ENCODE measurements around the gene ELFN1.

Gene ELFN1

DNA sequence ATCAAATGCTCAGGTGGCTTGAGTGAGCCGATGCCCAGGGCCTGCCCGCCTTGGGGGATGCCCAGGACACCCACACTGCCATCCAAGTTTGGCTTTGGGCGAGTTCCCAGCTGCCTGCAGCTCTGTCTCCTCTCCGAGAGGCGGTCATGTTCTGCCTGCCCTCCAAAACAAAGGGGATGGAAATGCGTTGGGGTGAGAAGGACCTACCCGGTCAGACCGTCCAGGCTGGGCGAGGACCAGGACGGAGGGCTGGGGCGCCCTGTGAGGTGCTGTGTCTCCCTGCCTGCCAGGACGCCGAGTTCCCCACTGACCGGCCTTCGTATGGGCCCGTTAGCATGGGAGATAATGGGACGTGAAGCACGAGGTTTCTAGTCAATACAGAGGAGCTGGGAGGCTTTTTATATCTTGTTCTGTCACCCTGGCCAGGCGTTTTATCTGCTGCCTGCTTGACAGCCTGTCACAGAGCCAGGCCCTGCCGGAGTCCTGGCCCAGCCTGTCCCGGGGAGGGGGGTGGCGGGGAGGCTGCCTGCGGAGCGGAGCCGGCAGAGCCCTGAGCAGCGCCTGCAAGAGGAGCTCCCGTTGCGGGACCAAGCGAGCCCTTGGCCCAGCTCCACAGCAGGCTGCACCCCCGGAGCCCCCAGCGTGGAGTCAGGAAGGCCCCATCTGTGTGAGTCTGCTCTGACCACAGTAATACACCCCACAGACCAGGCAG lies 22.0 kb upstream of the ELFN1 start:
- TF ChIP-seq, protein P1, sequence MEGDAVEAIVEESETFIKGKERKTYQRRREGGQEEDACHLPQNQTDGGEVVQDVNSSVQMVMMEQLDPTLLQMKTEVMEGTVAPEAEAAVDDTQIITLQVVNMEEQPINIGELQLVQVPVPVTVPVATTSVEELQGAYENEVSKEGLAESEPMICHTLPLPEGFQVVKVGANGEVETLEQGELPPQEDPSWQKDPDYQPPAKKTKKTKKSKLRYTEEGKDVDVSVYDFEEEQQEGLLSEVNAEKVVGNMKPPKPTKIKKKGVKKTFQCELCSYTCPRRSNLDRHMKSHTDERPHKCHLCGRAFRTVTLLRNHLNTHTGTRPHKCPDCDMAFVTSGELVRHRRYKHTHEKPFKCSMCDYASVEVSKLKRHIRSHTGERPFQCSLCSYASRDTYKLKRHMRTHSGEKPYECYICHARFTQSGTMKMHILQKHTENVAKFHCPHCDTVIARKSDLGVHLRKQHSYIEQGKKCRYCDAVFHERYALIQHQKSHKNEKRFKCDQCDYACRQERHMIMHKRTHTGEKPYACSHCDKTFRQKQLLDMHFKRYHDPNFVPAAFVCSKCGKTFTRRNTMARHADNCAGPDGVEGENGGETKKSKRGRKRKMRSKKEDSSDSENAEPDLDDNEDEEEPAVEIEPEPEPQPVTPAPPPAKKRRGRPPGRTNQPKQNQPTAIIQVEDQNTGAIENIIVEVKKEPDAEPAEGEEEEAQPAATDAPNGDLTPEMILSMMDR (IDR thresholded peaks at IDR 0.05; ENCODE audit: low read depth, low read length): no peak
- no peak overlapping the region for H3K4me3 ChIP-seq (ENCODE audit: low read depth, low read length)

DNA sequence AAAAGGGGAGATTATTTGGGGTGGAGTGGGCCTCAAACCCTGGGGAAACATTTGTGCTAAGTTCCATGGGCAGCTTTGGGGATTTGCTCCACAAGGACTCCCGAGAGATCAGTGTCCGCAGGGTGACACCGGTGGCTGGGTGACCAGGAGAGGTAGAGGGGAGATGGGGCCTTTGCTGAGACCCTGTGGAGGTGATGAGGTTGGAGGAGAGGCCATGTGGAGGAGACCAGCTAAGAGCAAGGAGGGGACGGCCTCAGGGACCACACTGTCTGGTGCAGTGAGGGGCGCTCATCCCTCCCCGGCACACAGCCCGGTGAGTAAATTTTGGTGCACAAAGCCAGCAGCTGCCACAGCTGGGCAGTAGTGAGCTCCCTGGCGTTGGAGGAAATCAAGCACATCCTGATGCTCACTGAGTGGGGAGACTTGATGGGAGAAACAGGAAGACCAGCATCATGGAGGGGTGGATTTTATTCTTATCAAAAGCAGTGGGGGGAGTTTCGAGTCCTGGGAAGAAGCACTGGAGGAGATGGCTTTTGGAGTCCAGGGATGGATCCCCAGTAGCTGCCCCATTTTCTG lies 20.2 kb upstream of the ELFN1 start:
- TF ChIP-seq, protein P1 (IDR thresholded peaks at IDR 0.05; ENCODE audit: low read depth, low read length): no peak
- no peak overlapping the region for H3K4me3 ChIP-seq (ENCODE audit: low read depth, low read length)

DNA sequence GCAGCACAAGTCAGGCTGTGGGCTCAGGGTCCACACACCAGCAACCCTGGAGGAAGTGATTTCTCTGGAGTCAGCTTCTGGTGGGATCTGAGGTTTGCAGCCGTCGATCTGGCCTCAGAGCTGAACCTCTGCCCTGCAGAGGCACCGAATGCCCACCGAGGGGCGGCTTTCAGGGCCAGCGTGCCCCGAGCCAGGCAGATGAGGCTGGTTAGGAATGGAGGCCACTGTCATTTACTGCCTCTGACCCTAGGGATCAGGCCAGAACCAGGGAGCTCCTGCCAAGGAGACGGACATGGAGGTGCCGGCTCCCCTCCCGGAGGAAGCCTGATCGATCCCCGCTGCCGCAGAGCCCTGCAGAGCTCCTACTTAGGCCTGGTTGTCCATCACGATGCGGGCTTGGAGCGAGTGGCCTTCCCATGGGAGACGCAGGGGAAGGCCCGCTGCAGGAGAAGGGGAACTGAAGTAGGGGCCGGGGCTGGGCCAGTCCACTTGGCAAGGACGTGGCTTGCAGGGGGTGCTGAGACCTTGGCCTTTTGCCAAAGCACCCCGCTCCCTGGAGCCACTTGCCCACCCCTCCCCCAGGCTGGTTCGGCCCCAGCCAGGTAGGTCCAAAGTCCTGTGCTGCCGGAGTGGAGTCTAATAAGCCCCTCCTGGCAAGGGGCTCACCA lies 19.6 kb upstream of the ELFN1 start:
- H3K4me3 ChIP-seq (ENCODE audit: low read depth, low read length): no peak overlapping the region
- TF ChIP-seq, protein P1 (IDR thresholded peaks at IDR 0.05; ENCODE audit: low read depth, low read length): no peak

DNA sequence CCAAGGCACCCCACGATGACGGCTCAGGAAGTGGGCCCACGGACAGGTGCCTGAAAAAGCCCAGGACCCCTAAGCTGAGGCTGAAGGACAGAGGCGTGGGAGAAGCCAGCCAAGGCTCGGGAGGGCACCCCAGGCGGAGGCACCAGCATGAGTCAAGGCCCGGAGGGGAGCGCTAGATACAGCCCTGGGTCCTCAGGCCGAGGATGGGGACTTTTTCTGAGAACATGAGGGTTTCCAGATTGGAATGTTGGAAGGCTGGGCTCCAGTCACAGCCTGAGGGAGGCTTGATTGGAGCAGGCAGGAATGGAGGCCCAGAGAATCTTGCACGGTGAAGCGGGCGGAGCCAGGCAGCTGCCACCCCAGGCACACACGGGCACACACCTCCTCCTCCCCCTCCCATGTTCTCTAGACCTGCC lies 19.0 kb upstream of the ELFN1 start:
- TF ChIP-seq, protein P1 (IDR thresholded peaks at IDR 0.05; ENCODE audit: low read depth, low read length): no peak
- no peak overlapping the region for H3K4me3 ChIP-seq (ENCODE audit: low read depth, low read length)

DNA sequence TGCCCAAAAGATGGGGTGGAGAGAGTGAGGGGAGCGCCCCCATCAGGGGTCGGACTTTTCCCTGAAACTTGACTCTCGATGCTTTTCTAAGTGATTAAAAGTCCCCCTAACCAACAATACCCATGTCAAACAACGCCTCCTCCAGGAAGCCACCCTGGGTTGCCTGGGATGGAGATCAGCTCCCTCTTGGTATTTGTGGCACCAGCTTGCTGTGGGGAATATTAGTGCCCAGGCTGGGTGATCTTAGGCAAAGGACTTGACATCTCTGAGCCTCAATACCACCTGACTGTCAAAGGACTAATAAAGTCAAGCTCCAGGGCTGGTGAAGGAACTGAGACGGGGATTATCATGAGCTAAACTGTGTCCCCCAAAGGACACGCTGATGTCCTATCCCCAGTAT lies 18.2 kb upstream of the ELFN1 start:
- H3K4me3 ChIP-seq (ENCODE audit: low read depth, low read length): no peak overlapping the region
- TF ChIP-seq, protein P1 (IDR thresholded peaks at IDR 0.05; ENCODE audit: low read depth, low read length): no peak

DNA sequence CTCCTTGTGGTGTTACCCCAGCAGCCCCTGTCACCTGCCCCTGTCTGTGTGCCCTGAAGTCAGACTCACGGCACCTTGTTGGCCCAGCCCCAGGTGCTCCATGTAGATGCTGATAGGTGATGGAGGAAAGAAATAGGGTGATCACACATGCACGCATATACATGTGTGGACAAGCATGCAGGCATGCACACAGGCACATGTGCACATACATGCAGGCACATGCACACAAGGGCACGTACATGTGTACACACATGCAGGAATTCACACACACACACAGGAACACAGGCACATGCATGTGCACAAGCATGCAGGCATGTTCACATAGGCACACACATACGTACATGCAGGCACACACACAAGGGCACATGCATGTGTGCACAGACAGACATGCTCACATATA lies 16.6 kb upstream of the ELFN1 start:
- no peak overlapping the region for H3K4me3 ChIP-seq (ENCODE audit: low read depth, low read length)
- TF ChIP-seq, protein P1 (IDR thresholded peaks at IDR 0.05; ENCODE audit: low read depth, low read length): no peak

DNA sequence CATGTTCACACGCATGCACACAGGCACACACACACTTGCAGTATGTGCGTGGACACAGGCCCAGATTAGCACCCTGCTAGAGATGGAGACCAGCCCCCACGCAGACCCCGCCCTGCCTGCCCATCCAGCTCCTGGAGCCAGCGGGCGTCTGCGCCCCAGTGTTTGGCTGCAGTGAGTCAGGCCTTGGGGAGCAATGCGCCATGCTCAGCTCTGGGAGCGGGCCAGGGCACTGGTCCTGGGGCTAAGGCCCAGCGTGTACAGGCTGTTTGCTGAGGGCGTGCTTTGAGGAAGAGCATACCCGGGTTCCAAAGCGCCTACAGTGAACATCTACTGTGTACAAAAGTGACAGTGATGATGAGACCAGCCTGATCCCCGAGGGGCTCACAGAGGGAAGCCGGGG lies 16.0 kb upstream of the ELFN1 start:
- TF ChIP-seq, protein P1 (IDR thresholded peaks at IDR 0.05; ENCODE audit: low read depth, low read length): no peak
- H3K4me3 ChIP-seq (ENCODE audit: low read depth, low read length): no peak overlapping the region
